Measurements from ENCODE around the gene LMAN2.

DNA sequence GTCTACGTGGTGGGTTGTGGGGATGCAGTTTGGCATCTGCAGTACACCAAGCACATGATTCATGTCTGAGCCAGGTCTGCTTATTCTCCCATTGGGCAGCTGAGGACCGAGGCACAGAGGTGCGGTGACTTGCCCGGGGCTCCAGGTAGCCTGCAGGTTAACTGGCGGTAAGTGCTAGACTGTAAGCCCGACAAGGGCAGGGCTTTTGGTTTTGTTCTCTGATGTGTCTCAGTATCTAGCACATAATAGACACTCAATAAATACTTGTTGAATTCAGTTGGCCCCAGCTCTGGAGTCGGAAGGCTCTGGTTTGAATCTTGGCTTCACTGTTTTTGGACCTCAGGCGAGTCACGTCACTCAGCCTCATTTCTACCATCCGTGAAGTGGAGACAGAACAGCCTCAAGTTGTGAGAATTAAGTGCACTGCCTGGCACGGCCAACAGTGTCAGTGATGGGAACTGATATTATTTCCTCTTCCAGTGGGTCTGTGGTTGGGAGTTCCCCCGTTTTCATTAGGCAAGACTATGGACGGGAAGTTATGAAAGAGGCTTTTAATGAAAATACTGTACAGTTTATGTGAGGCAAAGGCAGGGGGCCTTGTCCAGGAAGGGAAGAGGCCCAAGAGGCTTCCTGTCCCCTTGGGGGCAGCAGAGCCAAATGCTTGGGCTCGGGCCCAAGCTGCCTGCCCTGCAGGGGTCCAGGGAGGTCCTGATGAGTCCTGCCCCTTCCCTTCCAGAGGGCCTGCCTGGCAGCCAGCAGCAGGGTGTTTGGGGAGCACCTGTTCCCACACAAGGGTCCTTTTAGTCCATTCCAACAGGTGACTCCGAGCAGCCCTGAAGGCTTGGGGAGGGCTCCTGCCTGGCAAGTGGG lies 44.6 kb downstream of the LMAN2 start:
- peak in 1 of 6 experiments; percentile 9 for TF ChIP-seq CTCF (IDR thresholded peaks at IDR 0.05)
- no peak for TF ChIP-seq POLR2A (IDR thresholded peaks at IDR 0.05)
